ENCODE results near the gene ENOX1.

DNA sequence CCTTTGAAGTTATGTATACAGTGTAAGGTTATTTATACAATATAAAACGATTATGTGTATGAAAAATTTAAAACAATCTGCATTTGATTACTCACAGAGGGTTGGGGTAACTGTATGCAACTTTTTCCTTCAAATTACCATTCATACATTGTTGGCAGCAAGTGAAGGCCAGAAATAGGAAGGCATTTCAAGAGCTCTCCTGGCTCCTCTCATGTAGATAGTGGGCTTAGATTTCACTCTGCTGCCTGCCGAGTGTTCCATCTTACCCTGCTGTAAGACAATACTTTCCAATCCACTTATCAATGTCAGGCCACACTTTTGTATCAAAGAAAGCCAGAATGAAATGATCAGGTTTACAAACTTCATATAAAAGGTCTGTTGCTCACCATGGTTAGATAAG is 518.1 kb downstream of the ENOX1 start:
- TF ChIP-seq EZH2 (IDR thresholded peaks at IDR 0.05; ENCODE audit: low read length, unreplicated experiment): no peak
- TF ChIP-seq, protein P1, sequence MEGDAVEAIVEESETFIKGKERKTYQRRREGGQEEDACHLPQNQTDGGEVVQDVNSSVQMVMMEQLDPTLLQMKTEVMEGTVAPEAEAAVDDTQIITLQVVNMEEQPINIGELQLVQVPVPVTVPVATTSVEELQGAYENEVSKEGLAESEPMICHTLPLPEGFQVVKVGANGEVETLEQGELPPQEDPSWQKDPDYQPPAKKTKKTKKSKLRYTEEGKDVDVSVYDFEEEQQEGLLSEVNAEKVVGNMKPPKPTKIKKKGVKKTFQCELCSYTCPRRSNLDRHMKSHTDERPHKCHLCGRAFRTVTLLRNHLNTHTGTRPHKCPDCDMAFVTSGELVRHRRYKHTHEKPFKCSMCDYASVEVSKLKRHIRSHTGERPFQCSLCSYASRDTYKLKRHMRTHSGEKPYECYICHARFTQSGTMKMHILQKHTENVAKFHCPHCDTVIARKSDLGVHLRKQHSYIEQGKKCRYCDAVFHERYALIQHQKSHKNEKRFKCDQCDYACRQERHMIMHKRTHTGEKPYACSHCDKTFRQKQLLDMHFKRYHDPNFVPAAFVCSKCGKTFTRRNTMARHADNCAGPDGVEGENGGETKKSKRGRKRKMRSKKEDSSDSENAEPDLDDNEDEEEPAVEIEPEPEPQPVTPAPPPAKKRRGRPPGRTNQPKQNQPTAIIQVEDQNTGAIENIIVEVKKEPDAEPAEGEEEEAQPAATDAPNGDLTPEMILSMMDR (conservative IDR thresholded peaks at IDR 0.05; ENCODE audit: low read depth, low read length): no peak
